Activated CD4-positive, alpha-beta T cell treated with anti-CD3 and anti-CD28 coated beads, Interleukin-2, amount 10 ng/mL, durations not matched to agents 24 days and 14 days (primary cell): ENCODE data around the gene OLA1. TPM values are rescaled to one million over a fixed set of nuclear protein-coding genes. Genes with fewer than 3 reads are reported as not detected.

Experiments
- total RNA-seq: library from RNA; stranded (reverse); gene quantifications from 2 replicates; pipeline ENCODE4 v1.2.3, GENCODE V29; 2022

The OLA1 gene
- total RNA-seq, 1 donor from 2014 or later = 167 TPM

Other genes with a start within 250 kb of the OLA1 start
- gene SP9, start 86.4 kb upstream of the OLA1 start, total RNA-seq = not detected in 2 replicates
- 18.2 and 19.0 TPM in 2 replicates for gene SCRN3, start 147.2 kb upstream of the OLA1 start, total RNA-seq
- 3.1 and 3.6 TPM in 2 replicates for gene GPR155, start 238.5 kb upstream of the OLA1 start, total RNA-seq